Measurements from ENCODE around the gene KCNJ5.

- TF ChIP-seq, protein P1, sequence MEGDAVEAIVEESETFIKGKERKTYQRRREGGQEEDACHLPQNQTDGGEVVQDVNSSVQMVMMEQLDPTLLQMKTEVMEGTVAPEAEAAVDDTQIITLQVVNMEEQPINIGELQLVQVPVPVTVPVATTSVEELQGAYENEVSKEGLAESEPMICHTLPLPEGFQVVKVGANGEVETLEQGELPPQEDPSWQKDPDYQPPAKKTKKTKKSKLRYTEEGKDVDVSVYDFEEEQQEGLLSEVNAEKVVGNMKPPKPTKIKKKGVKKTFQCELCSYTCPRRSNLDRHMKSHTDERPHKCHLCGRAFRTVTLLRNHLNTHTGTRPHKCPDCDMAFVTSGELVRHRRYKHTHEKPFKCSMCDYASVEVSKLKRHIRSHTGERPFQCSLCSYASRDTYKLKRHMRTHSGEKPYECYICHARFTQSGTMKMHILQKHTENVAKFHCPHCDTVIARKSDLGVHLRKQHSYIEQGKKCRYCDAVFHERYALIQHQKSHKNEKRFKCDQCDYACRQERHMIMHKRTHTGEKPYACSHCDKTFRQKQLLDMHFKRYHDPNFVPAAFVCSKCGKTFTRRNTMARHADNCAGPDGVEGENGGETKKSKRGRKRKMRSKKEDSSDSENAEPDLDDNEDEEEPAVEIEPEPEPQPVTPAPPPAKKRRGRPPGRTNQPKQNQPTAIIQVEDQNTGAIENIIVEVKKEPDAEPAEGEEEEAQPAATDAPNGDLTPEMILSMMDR (IDR thresholded peaks at IDR 0.05) = no peak
- TF ChIP-seq POLR2A (IDR thresholded peaks at IDR 0.05) = no peak
Measured at GRCh38 chr11:128955636-128956035, 64.5 kb downstream of the KCNJ5 start.
